Mucosa of descending colon (tissue), 3 donors: Measurements from ENCODE around the gene TMEM108. TPM values are rescaled to one million over a fixed set of nuclear protein-coding genes. Genes with fewer than 3 reads are reported as not detected.

Experiments
- ATAC-seq: fragments of 200-7000 bp; cut with Tn5 transposase; one replicate; pipeline ENCODE4 v1.9.1; 2020; ENCODE audit warnings: mild to moderate bottlenecking, moderate library complexity
- DNase-seq, 3 donors: peaks; one replicate each; pipeline ENCODE4 v3.0.0-alpha.2; 2020
- H3K36me3 ChIP-seq: fragments of 200-600 bp; one replicate; pipeline ENCODE4 v1.8.0; 2021; ENCODE audit warnings: low read depth, mild to moderate bottlenecking
- H3K4me1 ChIP-seq: fragments of 200-600 bp; one replicate; pipeline ENCODE4 v1.8.0; 2021; ENCODE audit warnings: low read depth, mild to moderate bottlenecking
- H3K4me3 ChIP-seq: fragments of 200-600 bp; one replicate; pipeline ENCODE4 v1.8.0; 2021; ENCODE audit warnings: mild to moderate bottlenecking
- H3K9me3 ChIP-seq: fragments of 200-600 bp; one replicate; pipeline ENCODE4 v1.8.0; 2021; ENCODE audit warnings: mild to moderate bottlenecking
- CTCF ChIP-seq: fragments of 200-600 bp; IDR thresholded peaks from one replicate; pipeline ENCODE4 v1.8.0; 2022; ENCODE audit warnings: antibody characterized with exemption, mild to moderate bottlenecking
- intact Hi-C, 2 donors: fragments of 100-400 bp; cut with DNase I in 1 of 2; cut with micrococcal nuclease in 1 of 2; formaldehyde crosslinking; loops; one replicate each; pipeline versions ENCODE4 v1.11.0 to v1.11.1; 2022; cut with DNase I, micrococcal nuclease
- total RNA-seq, 3 donors: library from RNA; stranded (reverse); fragmentation: NEBNext Ultra II Directional in 2 of 3; extraction: Animal tissue kit (Norgen Biotek cat#: 25700) in 2 of 3; gene quantifications; one replicate each; pipeline versions ENCODE4 v1.2.1 to v1.2.4, GENCODE V29; 2021 to 2023
- donor health status: DM: no; HTN: no; CAD: no; lungs with moderate emphysema.
- donor health status: DM: no; HTN: no; CAD: no.
- donor health status: DM: no; HTN: yes; CAD: no.

Gene TMEM108
- total RNA-seq, 3 donors from 2014 or later, result 0.72 to 3.4 (median 1.1) TPM

DNA sequence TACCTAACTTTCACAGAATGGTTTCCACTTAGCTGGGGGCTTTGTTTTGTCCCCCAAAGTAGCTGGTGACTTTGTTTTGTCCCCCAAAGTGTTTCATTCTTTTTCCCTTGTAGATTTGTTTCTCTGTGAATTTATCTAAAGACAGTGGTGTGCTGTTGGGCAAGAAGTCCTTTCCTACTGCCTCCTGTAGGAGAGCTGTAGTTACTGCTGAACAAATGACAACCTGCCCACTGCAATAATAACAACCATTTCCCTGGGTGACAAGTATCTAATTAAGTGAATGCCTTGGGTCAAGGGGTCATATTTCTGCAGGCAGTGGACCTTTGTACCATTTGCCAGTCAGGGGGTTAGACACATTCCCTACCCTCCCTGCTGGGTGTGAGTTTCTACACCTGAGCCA, 236.3 kb downstream of the TMEM108 start:
- Histone ChIP-seq H3K4me1 (no peaks in the 10 kb centered on the region), H3K4me3 (no peak overlapping the region), H3K36me3 (no peaks in the 10 kb centered on the region), H3K9me3 (no peaks in the 10 kb centered on the region)
- intact Hi-C loops, result no loop called here
- no peak for TF ChIP-seq CTCF
- DNase-seq, result no peak
- no peak for ATAC-seq

GRCh38 chr3:133276594-133276993, 238.4 kb downstream of the TMEM108 start:
- H3K36me3 ChIP-seq, result no peaks in the 10 kb centered on the region
- ATAC-seq, result no peak
- intact Hi-C loops, result no loop called here

GRCh38 chr3:133277813-133278212, 239.6 kb downstream of the TMEM108 start:
- no peak for ATAC-seq
- no peak for TF ChIP-seq CTCF

More at GRCh38 chr3:133276594-133276993, 238.4 kb downstream of the TMEM108 start:
- Histone ChIP-seq H3K9me3 (no peaks in the 10 kb centered on the region), H3K4me1 (no peaks in the 10 kb centered on the region), H3K4me3 (no peak overlapping the region)
- TF ChIP-seq CTCF, result no peak
- DNase-seq, result no peak

GRCh38 chr3:133278260-133279043, 240.3 kb downstream of the TMEM108 start:
- Histone ChIP-seq H3K36me3 (no peaks in the 10 kb centered on the region), H3K4me3 (no peak overlapping the region), H3K9me3 (no peaks in the 10 kb centered on the region), H3K4me1 (no peaks in the 10 kb centered on the region)
- intact Hi-C loops, result no loop called here
- ATAC-seq (no peak), DNase-seq (no peak)
- TF ChIP-seq CTCF, result no peak

More at GRCh38 chr3:133277813-133278212, 239.6 kb downstream of the TMEM108 start:
- intact Hi-C loops, result no loop called here
- DNase-seq, result no peak
- Histone ChIP-seq H3K4me1 (no peaks in the 10 kb centered on the region), H3K4me3 (no peak overlapping the region), H3K9me3 (no peaks in the 10 kb centered on the region), H3K36me3 (no peaks in the 10 kb centered on the region)

- H3K4me3 ChIP-seq, result no peak overlapping the region
- ATAC-seq, result no peak
- intact Hi-C loops, result no loop called here
- no peak for TF ChIP-seq CTCF
- no peaks in the 10 kb centered on the region for H3K36me3 ChIP-seq
- H3K4me1 ChIP-seq, result no peaks in the 10 kb centered on the region
- DNase-seq, result no peak
- no peaks in the 10 kb centered on the region for H3K9me3 ChIP-seq
These were observed 242.4 kb downstream of the TMEM108 start for GRCh38 chr3:133280586-133280985.
